Natural killer cell (primary cell): ENCODE results near the gene LCN1. TPM values are rescaled to one million over a fixed set of nuclear protein-coding genes. Genes with fewer than 3 reads are reported as not detected.

ENCODE experiments used
- ATAC-seq, 3 donors: fragments of 150-1000 bp in 2 of 3; fragments of 200-7000 bp in 1 of 3; cut with Tn5 transposase; 1 replicate in 1 of 3; 2 replicates in 2 of 3; pipeline ENCODE4 v1.10.0; 2021; ENCODE audit warnings: mild to moderate bottlenecking in 2 of 3, moderate library complexity in 2 of 3
- DNase-seq, 2 donors: peaks; one replicate each; pipeline versions ENCODE4 v3.0.0 to v3.0.0-alpha.2; 2013 to 2021; ENCODE audit warnings: mixed read lengths in 1 of 2
- H3K27ac ChIP-seq: one replicate; pipeline ENCODE4 v1.5.1; 2013; ENCODE audit warnings: mild to moderate bottlenecking, low read length
- H3K27me3 ChIP-seq: one replicate; pipeline ENCODE4 v1.6.1; 2013; ENCODE audit warnings: low read length; ENCODE audit not compliant: control insufficient read depth, insufficient read depth
- H3K36me3 ChIP-seq: one replicate; pipeline ENCODE4 v1.6.1; 2013; ENCODE audit warnings: low read length; ENCODE audit not compliant: control insufficient read depth, insufficient read depth
- H3K4me1 ChIP-seq: one replicate; pipeline ENCODE4 v1.6.1; 2013; ENCODE audit warnings: low read length; ENCODE audit not compliant: control insufficient read depth, insufficient read depth
- H3K4me3 ChIP-seq: one replicate; pipeline ENCODE4 v1.5.1; 2013; ENCODE audit warnings: low read length
- H3K9me3 ChIP-seq: one replicate; pipeline ENCODE4 v1.6.1; 2013; ENCODE audit warnings: low read length; ENCODE audit not compliant: control insufficient read depth, insufficient read depth
- H3K27ac Mint-ChIP-seq, 2 donors: one replicate each; pipeline ENCODE4 v1.8.0; 2022; ENCODE audit warnings: mild to moderate bottlenecking in 2 of 2, mixed read lengths in 2 of 2, moderate library complexity in 1 of 2
- H3K27me3 Mint-ChIP-seq, 2 donors: one replicate each; pipeline ENCODE4 v1.8.0; 2022; ENCODE audit warnings: low read depth in 2 of 2, mixed read lengths in 2 of 2
- H3K36me3 Mint-ChIP-seq: one replicate; pipeline ENCODE4 v1.8.0; 2022; ENCODE audit warnings: mixed read lengths
- H3K4me1 Mint-ChIP-seq, 2 donors: one replicate each; pipeline ENCODE4 v1.8.0; 2022; ENCODE audit warnings: mixed read lengths in 2 of 2
- H3K4me3 Mint-ChIP-seq: one replicate; pipeline ENCODE4 v1.8.0; 2022; ENCODE audit warnings: mild to moderate bottlenecking, moderate library complexity, mixed read lengths
- H3K9me3 Mint-ChIP-seq, 2 donors: one replicate each; pipeline ENCODE4 v1.8.0; 2022; ENCODE audit warnings: mixed read lengths in 2 of 2
- CTCF ChIP-seq: fragments of 200-600 bp; IDR thresholded peaks from one replicate; pipeline ENCODE4 v1.8.0; 2022; ENCODE audit warnings: antibody characterized with exemption
- WGBS: methylation state at CpG from one replicate; pipeline ENCODE4 v1.1.7; 2013; ENCODE audit warnings: missing lambda C conversion rate; ENCODE audit not compliant: insufficient coverage; 5-methylcytosine and 5-hydroxymethylcytosine counted together
- intact Hi-C: fragments of 100-400 bp; cut with micrococcal nuclease; formaldehyde crosslinking; loops from one replicate; pipeline ENCODE4 v1.14.2; 2022
- total RNA-seq, 4 donors: library from RNA; stranded (reverse); fragments of 120-200 nt in 1 of 4; gene quantifications; one replicate each; pipeline versions ENCODE4 v1.2.3 to v1.2.4, GENCODE V29; 2013 to 2022

LCN1 gene
- total RNA-seq, 3 donors from 2014 or later (not counting 1 experiment from before 2014, with no cell fraction given): not detected

- WGBS: 2% methylated on average over 64 of the region's 64 CpGs
- TF ChIP-seq CTCF: no peak
- no peaks in the 10 kb centered on the region for H3K27me3 ChIP-seq
- Mint-ChIP-seq H3K4me3 (peak overlapping the region; percentile 97), H3K27ac (peak overlapping the region; percentile 53 to 79), H3K36me3 (no peaks in the 10 kb centered on the region), H3K27me3 (peaks cover 0 to 8% of the 10 kb centered on the region in 2 donors), H3K4me1 (peaks cover 5 to 9% of the 10 kb centered on the region in 2 donors), H3K9me3 (no peaks in the 10 kb centered on the region)
- H3K4me1 ChIP-seq: peaks cover 23% of the 10 kb centered on the region
- peak overlapping the region; percentile 18 for H3K4me3 ChIP-seq
- peak; percentile 41 to 57 (median 56) for ATAC-seq
- no peak overlapping the region for H3K27ac ChIP-seq
- peak in 1 of 2 donors; percentile 37 for DNase-seq
- no peaks in the 10 kb centered on the region for H3K9me3 ChIP-seq
- intact Hi-C loops: no loop called here
- H3K36me3 ChIP-seq: no peaks in the 10 kb centered on the region
Measured at GRCh38 chr9:135478829-135479468, 42.3 kb upstream of the LCN1 start.

GRCh38 chr9:135479469-135480052 is 41.7 kb upstream of the LCN1 start, which contains the start of gene PPP1R26:
Gene PPP1R26 (plus strand): TSS chr9:135479782. CDS start chr9:135484511, 4,729 bp downstream.
- DNase-seq: no peak
- Mint-ChIP-seq H3K4me3 (peak within 1 kb of the TSS; percentile 97), H3K36me3 (no peaks in the 10 kb centered on the region), H3K4me1 (peaks cover 5 to 9% of the 10 kb centered on the region in 2 donors), H3K9me3 (no peaks in the 10 kb centered on the region), H3K27me3 (peaks cover 0 to 8% of the 10 kb centered on the region in 2 donors), H3K27ac (peak within 1 kb of the TSS; percentile 53 to 79)
- under 1% methylated on average over 99 of the region's 103 CpGs for WGBS
- Histone ChIP-seq H3K27ac (no peak within 1 kb of the TSS), H3K27me3 (no peaks in the 10 kb centered on the region), H3K9me3 (no peaks in the 10 kb centered on the region), H3K36me3 (no peaks in the 10 kb centered on the region), H3K4me3 (peak within 1 kb of the TSS; percentile 56), H3K4me1 (peaks cover 23% of the 10 kb centered on the region)
- no peak for TF ChIP-seq CTCF
- peak; percentile 6 to 24 (median 16) for ATAC-seq
- intact Hi-C loops: no loop called here

- Histone ChIP-seq H3K36me3 (peaks cover 2% of the 10 kb centered on the region), H3K9me3 (no peaks in the 10 kb centered on the region), H3K27me3 (no peaks in the 10 kb centered on the region), H3K4me3 (peak overlapping the region; percentile 56), H3K4me1 (peaks cover 23% of the 10 kb centered on the region), H3K27ac (no peak overlapping the region)
- Mint-ChIP-seq H3K4me3 (peak overlapping the region; percentile 61), H3K9me3 (no peaks in the 10 kb centered on the region), H3K27me3 (peaks cover 0 to 8% of the 10 kb centered on the region in 2 donors), H3K4me1 (peaks cover 5 to 9% of the 10 kb centered on the region in 2 donors), H3K27ac (no peak overlapping the region), H3K36me3 (no peaks in the 10 kb centered on the region)
- intact Hi-C loops: no loop called here
- no peak for TF ChIP-seq CTCF
- DNase-seq (peak in 1 of 2 donors; percentile 24), ATAC-seq (peak; percentile 16 to 46 (median 35))
- WGBS: under 1% methylated on average over 76 of the region's 76 CpGs
Measured at GRCh38 chr9:135480071-135480939, 40.9 kb upstream of the LCN1 start.
